AML-193 (cell line): Measurements from ENCODE around the gene KCTD12.

ENCODE experiments used
- DNase-seq, 2 experiments: peaks; one replicate each; lab custom pipeline; 2025; lab: John Stamatoyannopoulos, UW

The KCTD12 gene

DNA sequence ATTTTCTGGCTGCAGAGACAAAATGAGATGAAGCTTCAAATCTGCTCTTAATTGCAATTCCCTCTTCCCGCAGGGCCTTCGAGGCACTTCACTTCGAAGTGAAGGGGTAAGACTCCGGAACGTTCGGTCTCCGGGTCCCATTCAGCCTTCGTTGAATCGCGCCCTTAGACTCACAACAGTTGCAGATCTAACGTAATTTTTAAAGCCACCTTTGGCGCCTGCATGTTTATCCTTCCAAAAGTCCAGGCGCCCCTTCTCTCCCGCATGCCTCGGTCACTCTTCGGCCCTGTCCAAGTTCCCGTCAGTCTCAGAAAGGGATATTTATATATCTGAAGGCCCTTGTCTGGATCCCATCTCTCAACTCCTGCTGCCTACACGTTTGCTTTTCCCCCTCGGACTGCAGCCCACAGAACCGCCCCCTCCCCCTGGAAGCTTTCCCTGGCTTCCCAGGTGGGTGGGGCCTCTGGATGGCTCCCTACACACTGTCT, 915 bp upstream of the KCTD12 start:
- no peak for DNase-seq

DNA sequence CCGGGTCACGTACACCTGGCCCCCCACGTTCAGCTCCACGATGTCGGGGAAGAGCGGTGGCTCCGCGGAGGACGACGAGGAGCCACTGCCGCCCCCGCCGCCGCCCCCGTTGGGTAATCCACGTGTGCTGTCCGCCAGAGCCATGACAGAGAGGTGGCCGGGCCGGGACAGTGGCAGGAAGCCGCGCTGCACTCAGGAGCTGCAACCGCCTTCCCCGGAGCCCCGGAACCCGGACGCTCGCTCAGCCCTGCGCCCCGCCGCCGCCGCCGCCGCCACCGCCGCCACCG, 257 bp downstream of the KCTD12 start:
- DNase-seq = no peak

DNA sequence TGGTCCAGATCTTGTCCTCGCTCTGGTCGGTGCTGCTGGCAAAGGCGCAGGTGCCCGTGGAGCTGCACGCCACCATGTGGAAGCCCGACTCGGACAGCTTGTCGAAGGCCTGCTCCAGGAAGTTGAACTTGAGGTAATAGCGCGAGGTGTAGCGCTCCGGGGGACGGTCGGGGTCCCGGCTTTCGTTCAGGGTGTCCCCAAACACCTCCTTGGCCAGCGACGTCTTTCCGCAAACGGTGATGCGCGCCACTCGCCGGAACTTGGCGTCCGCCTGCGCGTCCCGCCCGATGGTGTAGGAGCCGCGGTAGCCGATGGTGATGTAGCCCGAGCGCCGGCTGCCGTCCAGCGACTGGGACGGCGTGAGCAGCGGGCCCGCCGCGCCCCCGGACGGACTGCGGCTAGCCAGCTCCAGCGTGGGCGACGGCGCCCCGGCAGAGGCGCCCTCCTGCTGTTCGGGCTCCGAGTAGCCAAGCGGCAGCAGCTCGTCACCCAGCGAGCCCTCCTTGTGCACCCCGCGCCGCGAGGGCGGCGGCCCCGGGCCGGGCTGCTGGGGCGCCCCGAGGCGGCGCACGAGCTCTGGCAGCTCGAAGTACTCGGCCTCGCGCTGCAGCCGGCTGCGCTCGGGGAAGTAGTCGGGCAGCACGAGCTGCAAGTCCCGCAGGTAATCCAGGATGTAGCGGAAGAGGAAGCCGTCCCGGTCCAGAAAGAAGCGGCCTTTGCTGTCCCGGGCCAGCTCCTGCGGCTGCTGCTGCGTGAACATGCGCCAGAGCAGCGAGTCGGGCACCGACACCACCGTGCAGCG, 801 bp downstream of the KCTD12 start:
- peak; percentile 80 to 85 for DNase-seq

DNA sequence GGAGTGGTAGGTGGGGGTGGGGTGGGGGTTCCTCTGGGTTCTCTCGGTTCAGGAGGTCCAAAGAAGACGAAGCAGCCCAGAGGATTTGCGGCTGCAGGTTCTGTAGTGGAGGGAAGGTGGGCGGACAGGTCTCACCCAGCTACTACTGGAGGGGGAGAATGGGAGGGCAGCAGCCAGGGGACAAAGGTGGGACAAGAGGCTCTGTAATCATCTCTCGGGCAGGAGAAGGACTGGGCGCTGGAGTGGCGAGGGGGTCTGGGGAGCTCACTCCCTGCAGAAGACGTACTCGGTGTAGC, 1.4 kb downstream of the KCTD12 start:
- no peak for DNase-seq

DNA sequence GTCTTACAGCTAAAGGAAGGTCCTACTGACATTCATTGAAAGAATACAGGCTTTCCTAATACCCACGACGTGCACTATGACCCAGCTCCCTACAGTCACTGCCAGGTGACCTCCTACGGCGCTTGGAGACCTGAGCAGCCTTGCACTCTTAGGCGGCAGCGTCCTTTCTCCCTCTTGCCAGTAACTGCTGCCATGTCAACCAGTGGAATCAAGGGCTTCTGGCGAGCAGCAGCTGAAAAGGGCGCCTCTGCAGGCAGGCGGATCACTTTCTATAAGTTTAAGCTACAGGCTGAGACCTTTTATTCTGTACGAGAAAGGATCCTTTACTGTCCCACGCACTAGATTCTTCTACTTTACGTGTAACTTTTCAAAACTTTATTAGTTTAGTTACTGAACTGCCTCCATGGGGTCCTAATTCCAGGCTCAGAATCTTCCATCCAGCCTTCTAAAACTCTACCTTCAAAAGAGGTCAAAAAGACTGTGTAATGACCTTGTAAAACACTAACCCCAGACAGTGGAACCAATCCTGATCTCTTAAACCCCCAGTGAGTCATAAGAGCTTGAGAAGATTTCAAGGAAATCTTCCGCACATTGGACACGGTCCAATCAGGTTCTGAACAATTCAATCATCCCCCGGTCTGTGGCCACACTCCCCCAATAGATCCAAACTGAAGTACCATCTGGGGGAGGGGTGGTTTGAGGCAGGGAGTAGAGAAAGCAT, 1.9 kb downstream of the KCTD12 start:
- DNase-seq = peak; percentile 30 to 32

DNA sequence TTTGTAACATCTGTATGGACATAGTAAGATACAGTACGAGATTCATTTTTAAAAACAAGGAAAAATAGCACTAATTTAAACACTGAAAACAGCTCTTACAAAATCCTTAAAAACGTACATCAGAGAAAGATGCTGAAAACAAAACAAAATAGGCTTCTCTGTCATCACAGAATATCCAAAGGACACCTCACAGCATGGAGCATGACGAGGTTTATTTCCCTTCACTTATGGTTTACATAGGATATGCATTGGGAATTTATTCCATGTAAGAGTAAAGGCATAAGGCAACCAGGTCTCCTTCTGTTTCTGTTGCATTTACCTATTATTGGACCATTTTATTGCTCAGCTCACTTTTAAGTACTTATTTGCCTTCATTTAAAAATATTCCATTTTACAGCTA, 3.0 kb downstream of the KCTD12 start:
- DNase-seq = no peak

DNA sequence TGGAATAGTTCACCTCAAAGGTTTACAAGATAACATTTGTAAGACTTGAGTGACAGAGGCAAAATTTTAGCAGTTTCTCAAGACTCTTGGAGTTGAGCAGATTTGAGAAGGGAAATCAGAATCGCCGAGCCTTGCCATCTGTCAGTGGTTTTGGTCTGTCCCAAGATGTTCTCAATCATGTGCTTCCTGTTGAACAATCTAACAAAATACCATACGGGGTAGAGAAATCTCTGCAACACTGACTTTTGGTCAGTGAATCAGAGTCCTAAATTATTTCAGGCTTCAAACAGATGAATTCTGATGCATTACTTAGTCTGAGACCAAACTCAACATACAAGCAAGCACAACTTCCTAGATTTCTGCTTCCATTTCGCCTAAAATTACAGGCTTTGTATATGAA, 3.8 kb downstream of the KCTD12 start:
- peak; percentile 57 to 79 for DNase-seq

DNA sequence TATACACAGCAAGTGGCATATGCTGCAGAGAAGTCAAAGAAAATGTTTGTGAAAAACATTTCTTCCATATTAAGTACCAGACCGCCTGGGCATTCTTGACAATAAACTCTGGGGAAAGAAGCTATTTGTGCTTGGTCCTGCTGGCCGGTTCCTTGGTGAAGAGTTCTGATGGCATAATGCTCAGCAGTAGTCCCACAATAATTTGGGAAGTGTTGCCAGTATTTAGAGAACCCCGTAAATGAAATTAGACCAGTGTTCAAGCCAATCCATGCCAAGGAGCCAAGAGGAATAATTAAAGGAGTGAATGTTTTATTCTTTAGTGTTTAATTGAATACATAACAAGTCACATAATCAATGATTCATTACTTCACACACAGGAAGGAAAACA, 6.3 kb downstream of the KCTD12 start:
- no peak for DNase-seq

DNA sequence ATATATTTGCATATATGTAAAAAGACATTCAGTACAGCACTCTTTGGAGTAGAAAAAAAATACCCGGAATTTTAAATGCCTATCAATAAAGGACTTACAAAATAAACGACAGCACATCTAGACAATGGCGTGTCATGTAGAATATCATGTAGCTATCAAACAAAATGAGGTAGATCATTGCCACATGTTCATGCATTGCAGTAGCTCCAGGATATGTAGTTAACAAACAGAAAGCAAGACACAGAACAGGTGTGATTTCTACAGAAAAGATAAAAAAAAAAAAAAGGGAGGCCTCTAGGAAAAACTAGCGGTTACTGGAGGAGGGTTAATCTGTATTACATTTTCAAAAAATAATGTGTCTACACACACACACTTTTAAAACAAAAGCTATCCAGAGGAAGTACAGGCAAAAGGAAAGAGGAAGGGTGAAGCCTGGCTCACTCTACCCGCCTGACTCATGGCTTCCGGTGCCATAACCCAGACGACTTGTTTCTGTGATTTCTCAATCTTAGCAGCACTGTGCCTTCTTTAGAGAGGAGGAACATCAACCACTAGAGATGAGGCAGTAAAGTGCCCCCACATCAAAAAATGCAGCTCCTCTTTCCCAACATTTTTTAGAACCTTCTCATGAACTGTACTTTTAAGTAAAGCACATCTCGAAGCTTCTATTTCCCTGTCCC, 6.9 kb downstream of the KCTD12 start:
- DNase-seq = peak; percentile 99 to 100

DNA sequence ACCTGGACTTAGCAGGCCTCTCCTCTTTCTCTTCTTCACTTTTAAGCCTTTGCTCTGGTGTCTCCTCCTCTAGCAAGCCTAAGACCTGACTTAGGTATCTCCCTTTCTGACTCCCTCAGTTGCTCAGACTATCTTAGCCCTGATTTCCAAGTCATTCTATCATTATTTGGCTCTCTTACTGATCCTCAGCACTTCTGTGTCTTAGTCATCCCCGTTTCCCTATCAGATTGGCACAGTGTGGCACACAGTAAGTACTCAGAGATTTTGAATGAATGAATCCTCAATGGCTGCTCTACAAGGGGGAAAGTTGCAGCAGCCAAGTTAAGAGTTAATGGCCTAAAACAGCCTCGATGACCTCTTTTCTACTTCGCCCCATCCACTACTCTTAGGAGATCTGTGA, 8.2 kb downstream of the KCTD12 start:
- no peak for DNase-seq

DNA sequence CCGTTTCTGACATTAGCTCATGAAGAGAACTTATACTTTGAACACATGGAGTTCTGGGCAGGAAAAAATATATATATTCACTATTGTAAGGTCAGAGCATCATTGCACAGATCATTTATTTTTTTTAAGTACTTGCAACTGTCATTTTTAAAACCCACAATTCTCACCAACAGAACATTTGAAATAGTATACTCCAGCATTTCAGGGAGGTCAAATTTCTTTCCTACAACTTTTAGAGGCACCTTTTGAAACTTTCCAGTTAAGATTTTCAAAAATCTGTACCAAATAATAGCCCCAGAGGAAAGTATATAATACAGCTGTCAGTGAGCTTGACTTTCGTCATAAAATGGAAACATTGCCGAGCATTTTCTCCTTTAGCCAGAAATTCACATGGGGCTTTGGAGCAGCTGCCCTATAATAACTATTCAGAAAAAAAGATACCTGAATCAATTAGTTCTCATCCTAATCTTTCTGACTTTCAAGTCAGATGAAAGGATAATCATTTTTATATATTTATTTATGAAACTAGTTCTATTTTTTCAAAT, 10.9 kb downstream of the KCTD12 start:
- DNase-seq = no peak

DNA sequence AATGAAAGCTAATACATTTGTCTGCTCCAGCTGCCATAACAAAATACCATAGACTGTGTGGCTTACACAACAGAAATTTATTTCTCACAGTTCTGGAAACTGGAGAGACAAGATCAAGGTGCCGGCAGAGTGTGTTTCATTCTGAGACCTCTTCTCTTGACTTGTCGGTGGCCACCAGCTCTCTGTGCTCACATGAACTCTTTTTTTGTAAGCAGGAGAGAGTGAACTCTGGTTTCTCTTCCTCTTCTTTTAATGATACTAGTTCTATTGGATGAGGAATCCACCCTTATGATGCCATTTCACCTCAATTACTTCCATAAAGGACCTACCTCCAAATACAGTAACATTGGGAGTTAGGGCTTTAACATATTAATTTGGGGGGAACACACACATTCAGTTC, 11.7 kb downstream of the KCTD12 start:
- no peak for DNase-seq

DNA sequence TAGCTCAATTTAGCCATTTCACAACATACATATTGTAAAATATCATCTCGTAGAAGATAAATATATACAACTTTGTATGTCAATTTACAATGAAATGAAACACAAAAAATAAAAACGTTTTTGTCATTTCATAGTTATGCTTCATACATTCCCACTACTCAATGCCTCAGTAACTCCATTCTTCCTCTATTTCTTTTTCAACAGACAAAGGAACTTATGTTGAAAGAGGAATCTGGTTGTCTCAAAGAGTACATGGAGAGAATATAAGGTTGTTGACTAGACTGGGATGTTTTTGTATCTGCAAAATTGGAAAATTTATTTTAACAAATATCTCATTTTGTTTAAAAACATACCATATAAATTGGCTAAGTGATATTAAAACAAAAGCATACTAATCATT, 12.8 kb downstream of the KCTD12 start:
- no peak for DNase-seq

DNA sequence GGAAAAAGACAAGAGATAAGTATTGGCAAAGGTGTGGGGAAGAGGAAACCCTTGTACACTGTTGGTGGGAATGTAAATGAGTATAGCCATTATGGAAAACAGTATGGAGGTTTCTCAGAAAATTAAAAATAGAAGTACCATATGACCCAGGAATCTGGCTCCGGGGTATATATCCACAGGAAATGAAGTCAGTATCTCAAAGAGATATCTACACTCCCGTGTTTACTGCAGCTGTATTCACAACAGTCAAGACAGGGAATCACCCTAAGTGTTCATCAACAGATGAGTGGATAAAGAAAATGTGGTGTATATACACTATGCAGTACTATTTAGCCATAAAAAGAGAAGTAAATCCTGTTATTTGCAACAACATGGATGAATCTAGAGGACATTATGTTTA, 13.5 kb downstream of the KCTD12 start:
- no peak for DNase-seq

DNA sequence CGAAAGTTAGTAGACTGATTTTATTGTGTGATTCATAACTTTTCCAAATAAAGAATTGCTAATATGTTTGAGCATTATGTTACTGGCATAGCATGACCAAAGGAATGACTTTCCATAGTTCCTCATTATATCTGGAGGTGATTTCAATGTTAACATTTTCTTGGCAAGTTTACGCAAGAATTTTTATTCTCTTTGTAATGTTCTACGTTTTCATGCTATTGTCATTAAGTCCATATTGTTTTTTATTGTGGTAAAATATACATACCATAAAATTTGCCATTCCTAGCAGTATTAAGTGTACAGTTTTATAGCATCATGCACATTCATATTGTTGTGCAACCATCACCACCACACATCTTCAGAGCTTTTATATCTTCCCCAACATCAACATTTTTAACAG, 14.8 kb downstream of the KCTD12 start:
- no peak for DNase-seq

DNA sequence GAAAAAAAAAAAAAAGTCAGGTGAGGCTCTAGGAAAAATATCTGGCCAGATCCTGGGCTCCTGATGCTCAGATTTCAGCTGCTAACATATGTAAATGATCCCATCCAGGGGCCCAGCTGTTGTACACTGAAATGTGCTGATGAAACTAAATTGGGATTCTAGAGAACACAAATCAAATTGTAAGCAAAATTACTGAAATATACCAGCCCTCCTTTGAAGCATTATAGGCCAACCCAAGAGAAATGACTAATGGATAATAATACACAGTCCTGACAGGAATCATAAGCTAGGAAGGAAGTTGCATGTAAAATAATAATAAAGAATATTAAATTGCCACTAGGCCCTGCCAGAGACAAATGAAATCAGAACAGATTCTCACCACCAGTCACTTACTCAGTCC, 17.8 kb downstream of the KCTD12 start:
- no peak for DNase-seq

DNA sequence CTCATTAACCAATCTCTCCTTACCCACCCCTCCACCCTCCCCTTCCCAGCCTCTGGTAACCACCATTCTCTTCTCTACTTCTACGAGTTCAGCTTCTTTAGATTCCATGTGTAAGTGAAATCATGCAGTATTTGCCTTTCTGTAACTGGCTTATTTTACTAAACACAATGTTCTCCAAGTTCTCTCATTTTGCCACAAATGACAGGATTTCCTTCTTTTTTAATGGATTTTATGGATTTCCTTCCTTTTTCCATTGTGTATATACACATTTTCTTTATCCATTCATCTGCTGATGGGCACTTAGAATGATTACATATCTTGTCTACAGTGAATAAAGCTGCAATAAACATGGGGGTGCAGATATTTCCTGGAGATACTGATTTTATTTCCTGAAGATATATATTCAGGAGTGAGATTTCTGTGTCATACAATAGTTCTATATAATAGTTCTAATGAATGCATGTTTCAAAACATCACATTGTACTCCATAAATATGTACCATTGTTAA, 20.2 kb downstream of the KCTD12 start:
- DNase-seq = no peak

DNA sequence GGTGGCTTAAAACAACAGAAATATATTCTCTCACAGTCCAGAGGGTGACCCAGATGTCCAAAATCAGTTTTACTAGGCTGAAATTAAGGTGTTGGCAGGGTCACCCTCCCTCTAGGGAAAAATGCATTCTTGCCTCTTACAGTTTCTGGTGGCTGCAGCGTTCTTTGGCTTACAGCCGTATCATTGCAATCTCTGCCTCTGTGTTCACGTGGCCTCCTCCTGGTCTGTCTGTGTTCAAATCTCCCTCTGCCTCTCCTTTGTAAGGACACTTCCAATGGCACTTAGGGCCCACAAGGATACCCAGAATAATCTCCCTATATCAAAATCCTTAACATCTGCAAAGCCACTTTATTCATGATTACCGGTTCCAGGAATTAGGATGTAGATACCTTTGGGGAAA, 21.1 kb downstream of the KCTD12 start:
- DNase-seq = no peak

DNA sequence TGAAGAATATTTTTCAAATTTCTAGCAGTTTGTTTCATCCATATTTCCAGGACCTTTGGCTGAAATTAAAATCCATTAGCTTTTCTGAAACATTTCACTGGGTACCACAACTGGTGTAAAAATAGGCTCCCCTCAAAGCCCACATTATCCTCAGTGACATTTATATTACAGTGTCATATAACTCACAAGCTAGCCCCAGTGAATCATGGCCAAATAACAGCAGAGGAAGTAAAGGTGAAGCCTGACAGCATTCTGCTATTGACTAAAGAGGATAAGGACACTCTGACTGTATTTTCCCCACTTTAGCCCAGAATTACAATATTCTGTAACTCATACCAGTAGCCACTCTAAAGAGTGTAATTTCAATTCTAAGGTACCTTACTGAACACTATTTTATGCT, 21.9 kb downstream of the KCTD12 start:
- no peak for DNase-seq

DNA sequence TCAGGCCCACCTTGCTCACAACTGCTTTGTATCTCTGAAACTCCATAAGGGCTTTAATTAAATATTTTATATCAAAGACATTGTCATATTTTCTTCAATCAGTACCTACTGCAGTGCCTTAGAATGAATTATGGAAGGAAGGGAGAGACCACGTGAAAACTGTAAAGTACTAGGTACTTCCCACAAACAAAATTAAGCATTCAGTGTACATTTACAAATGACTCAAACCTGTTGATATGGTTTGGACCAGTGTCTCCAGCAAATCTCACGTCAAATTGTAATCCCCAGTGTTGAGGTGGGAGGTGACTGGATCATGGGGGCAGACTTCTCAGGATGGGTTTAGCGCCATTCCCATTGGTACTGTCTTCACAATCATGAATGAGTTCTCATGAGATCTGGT, 23.2 kb downstream of the KCTD12 start:
- no peak for DNase-seq

DNA sequence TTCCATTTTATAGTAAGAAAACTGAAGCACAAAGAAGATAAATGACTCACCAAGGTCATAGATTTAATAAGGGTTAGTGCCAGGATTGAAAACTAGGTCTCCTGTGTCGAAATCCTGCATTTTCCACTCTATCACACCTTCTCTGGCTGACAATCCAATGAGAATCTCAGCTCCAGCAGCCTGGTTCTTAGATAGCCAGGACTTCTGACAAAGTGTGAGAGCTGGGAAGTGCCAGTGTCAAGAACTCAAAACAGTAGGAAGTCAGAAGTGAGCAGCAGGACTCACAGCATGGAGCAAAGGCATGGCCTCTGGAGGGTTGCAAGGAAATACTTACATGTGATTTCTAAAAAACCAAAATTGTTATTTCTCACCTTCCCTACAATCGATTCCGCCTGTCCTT, 24.3 kb downstream of the KCTD12 start:
- no peak for DNase-seq

DNA sequence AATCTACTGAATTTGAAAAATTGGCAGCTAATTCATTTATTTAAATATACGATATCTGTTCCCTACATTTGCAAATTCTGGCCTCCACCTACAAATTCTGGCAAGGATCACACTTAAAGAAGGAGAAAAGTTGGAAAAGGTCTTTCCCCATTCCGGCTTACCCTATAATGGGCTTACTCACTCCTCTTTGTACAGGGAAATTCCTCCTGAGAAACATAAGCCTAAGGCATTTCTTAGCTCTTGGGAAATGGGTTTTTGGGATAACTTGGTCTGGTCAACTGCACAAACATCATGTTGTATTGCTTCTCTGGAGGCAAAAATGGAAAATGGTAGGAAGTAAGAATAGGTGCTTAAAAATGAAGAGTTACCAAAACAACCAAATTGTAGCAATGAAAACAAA, 25.5 kb downstream of the KCTD12 start:
- DNase-seq = no peak

DNA sequence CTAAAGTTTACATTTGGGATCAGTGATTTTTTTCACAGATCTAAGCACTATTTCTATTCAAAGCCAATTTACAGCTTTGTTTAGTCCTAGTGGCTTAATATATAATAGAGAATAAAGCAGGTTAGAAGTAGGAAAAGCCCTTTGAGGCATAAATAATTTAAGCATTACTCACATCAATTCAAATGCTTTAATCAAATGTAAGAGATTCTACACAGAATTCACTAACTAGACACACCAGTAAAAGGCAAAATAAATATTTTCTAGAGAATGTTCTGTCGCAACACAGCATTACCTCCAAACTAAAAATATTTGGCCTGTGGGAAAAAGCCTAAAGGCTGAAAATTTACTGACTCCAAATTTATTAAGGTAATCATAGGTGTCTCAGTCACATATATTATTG, 31.3 kb downstream of the KCTD12 start:
- DNase-seq = no peak
